Measurements from ENCODE around the gene SMG7. TPM values are rescaled to one million over a fixed set of nuclear protein-coding genes. Genes with fewer than 3 reads are reported as not detected.

SMG7 gene
- polyA plus RNA-seq, 4 donors = 18.4 to 49.3 (median 22.3) TPM

Other genes starting within 250 kb of the SMG7 start
- gene NMNAT2, start 54.1 kb upstream of the SMG7 start, polyA plus RNA-seq = 1 to 10 TPM in 1 of 4 donors, under 1 TPM in 1, not detected in 2; 0.34 to 2.3 TPM
- 1 to 10 TPM in 3 of 4 donors, under 1 TPM in 1; 0.89 to 4.9 (median 3.3) TPM for gene NCF2, start 118.0 kb downstream of the SMG7 start, polyA plus RNA-seq
- gene ARPC5, start 163.3 kb downstream of the SMG7 start, polyA plus RNA-seq = 100 to 1,000 TPM; 125 to 160 (median 133) TPM
- under 1 TPM in 3 of 4 donors, not detected in 1; 0.01 to 0.22 (median 0.13) TPM for gene APOBEC4, start 180.8 kb downstream of the SMG7 start, polyA plus RNA-seq